ENCODE results near the gene MRPL22. TPM values are rescaled to one million over a fixed set of nuclear protein-coding genes. Genes with fewer than 3 reads are reported as not detected.

The MRPL22 gene
- total and polyA plus RNA-seq, 2 of the 4 experiments (the other 2 are of a cell fraction), result 13.3 to 58.0 TPM

DNA sequence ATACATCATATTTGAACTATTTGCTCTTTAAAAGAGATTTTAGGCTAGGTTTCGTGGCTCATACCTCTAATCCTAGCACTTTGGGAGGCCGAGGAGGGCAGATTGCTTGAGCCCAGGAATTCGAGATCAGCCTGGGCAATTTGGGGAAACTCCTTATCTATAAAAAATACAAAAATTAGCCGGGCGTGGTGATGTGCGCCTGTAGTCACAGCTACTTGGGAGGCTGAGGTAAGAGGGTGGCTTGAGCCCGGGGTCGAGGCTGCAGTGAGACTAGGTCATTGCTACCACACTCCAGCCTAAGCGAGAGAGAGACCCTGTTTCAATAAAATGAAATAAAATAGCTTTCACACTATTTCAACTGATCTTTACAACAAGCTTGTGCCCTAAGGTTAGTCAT, 500 bp upstream of the MRPL22 start:
- in situ Hi-C loops (cut with MboI; ENCODE audit: low sequenced_read_pairs) (no loop called here), intact Hi-C loops (cut with micrococcal nuclease) (loop anchor here (10.0 kb wide), 1 partner anchor 1884 kb away; no protein-coding TSS in a partner anchor), dilution Hi-C loops (cut with HindIII; ENCODE audit: low sequenced_read_pairs, unreplicated experiment) (no loop called here)
- H3K4ac ChIP-seq (ENCODE audit: low read depth, low read length), result peak overlapping the region; percentile 78; the same call in 1 of the 2 replicates
- H3K27ac ChIP-seq (ENCODE audit: insufficient read depth, low read length), result no peak overlapping the region
- H2AFZ ChIP-seq (replicated peaks; ENCODE audit: low read length, poor library complexity), result peak overlapping the region; percentile 35
- H4K20me1 ChIP-seq (ENCODE audit: insufficient read depth, low read length), result no peaks in the 10 kb centered on the region
- TF ChIP-seq RAD21 (IDR thresholded peaks at IDR 0.05; ENCODE audit: low read length), result no peak
- no peak for TF ChIP-seq BHLHE40 (IDR thresholded peaks at IDR 0.05; ENCODE audit: low read depth, low read length)
- TF ChIP-seq MAFK (IDR thresholded peaks at IDR 0.05; ENCODE audit: low read depth, low read length), result no peak
- no peak for TF ChIP-seq CTCF (conservative IDR thresholded peaks at IDR 0.05; ENCODE audit: low read depth, low read length)
- TF ChIP-seq RCOR1 (IDR thresholded peaks at IDR 0.05; ENCODE audit: insufficient replicate concordance, low read length), result no peak
- no peak for TF ChIP-seq CHD1 (IDR thresholded peaks at IDR 0.05; ENCODE audit: low read depth, low read length)
- TF ChIP-seq ELK1 (IDR thresholded peaks at IDR 0.05; ENCODE audit: borderline replicate concordance, low read depth, low read length), result no peak
- no peak for TF ChIP-seq FOS (IDR thresholded peaks at IDR 0.05; ENCODE audit: low read depth, low read length)
- no peak for TF ChIP-seq USF2 (IDR thresholded peaks at IDR 0.05; ENCODE audit: low read depth, low read length)
- TF ChIP-seq CEBPB (IDR thresholded peaks at IDR 0.05; ENCODE audit: low read depth, low read length), result no peak
- no peak for TF ChIP-seq RFX5 (IDR thresholded peaks at IDR 0.05; ENCODE audit: low read depth, low read length)
- TF ChIP-seq MXI1 (IDR thresholded peaks at IDR 0.05; ENCODE audit: borderline replicate concordance, low read depth, low read length), result no peak
- no peak for TF ChIP-seq SMC3 (IDR thresholded peaks at IDR 0.05; ENCODE audit: low read depth, low read length)
- TF ChIP-seq POLR2A (IDR thresholded peaks at IDR 0.05; ENCODE audit: low read depth, low read length), result no peak
- no peak for TF ChIP-seq NFE2L2 (IDR thresholded peaks at IDR 0.05; ENCODE audit: low read depth, low read length)
- no peak for TF ChIP-seq MAZ (IDR thresholded peaks at IDR 0.05; ENCODE audit: borderline replicate concordance, low read depth, low read length)
- H2BK20ac ChIP-seq (ENCODE audit: low read depth, low read length), result no peak overlapping the region
- peak overlapping the region; percentile 97 to 99 for H4K8ac ChIP-seq (ENCODE audit: low read depth in 2 of 2, low read length in 2 of 2)
- POLR2A ChIA-PET (ENCODE audit: unreplicated experiment), result no interaction called here
- CTCF ChIA-PET, result no interaction called here
- no TSS peak for BruUV-seq (replicated peaks)
- H2BK15ac ChIP-seq (ENCODE audit: low read depth, low read length), result no peak overlapping the region
- H3K23ac ChIP-seq (ENCODE audit: low read depth, low read length), result no peak overlapping the region
- no peak overlapping the region for H2AK5ac ChIP-seq (ENCODE audit: low read depth, low read length)
- no peaks in the 10 kb centered on the region for H3K27me3 ChIP-seq (ENCODE audit: control insufficient read depth, insufficient read depth, low read length)
- H4K91ac ChIP-seq (ENCODE audit: insufficient read depth, low read depth, low read length), result peak overlapping the region; percentile 64; the same call in 1 of the 2 replicates
- peak overlapping the region; percentile 97 for H4K5ac ChIP-seq (ENCODE audit: low read depth, low read length)
- DNase-seq (no peak), ATAC-seq (ENCODE audit: low read depth) (no peak)
- peaks cover 2% of the 10 kb centered on the region for H3K4me1 ChIP-seq (ENCODE audit: control insufficient read depth, insufficient read depth, low read length)
- no peak overlapping the region for H2BK120ac ChIP-seq (ENCODE audit: low read depth, low read length)
- H3K9me1 ChIP-seq (ENCODE audit: insufficient read depth, low read length), result peaks cover 3% of the 10 kb centered on the region; the same call in 1 of the 2 replicates
- no CpG with 5 or more reads among the region's 9 CpGs for WGBS, 2 experiments (ENCODE audit: extremely low coverage in 2 of 2, insufficient read length in 1 of 2)
- H3K56ac ChIP-seq (ENCODE audit: extremely low read depth, insufficient read depth, low read length), result peak overlapping the region; percentile 42
- peak overlapping the region; percentile 59 for H2BK5ac ChIP-seq (ENCODE audit: low read depth, low read length, poor library complexity, severe bottlenecking)
- peaks cover 12 to 27% of the 10 kb centered on the region in 2 experiments for H3K79me1 ChIP-seq (ENCODE audit: low read depth in 1 of 2, low read length in 2 of 2)
- H2AK9ac ChIP-seq (replicated peaks; ENCODE audit: low read depth, low read length, poor library complexity), result no peak overlapping the region
- H3K9me3 ChIP-seq (ENCODE audit: control insufficient read depth, insufficient read depth, low read length), result no peaks in the 10 kb centered on the region
- H3K18ac ChIP-seq (ENCODE audit: low read depth, low read length), result no peak overlapping the region; the same call in 1 of the 2 replicates
- peak overlapping the region; percentile 81 for H3K9ac ChIP-seq (ENCODE audit: low read depth, low read length)
- peak overlapping the region; percentile 75; the same call in 1 of the 2 replicates for H3K14ac ChIP-seq (replicated peaks; ENCODE audit: low read depth, low read length)
- H3K36me3 ChIP-seq (ENCODE audit: control insufficient read depth, insufficient read depth, low read length), result peaks cover 2% of the 10 kb centered on the region
- peak overlapping the region; percentile 86; the same call in 1 of the 2 replicates for H3K4me3 ChIP-seq (ENCODE audit: insufficient read depth, low read depth, low read length)
- H3K4me2 ChIP-seq (ENCODE audit: low read depth, low read length), result peak overlapping the region; percentile 89
